Left cardiac atrium (tissue), 4 donors: ENCODE measurements around the gene ZPR1. TPM values are rescaled to one million over a fixed set of nuclear protein-coding genes. Genes with fewer than 3 reads are reported as not detected.
"Not testable (repeated sequence)": the region's sequence is repeated elsewhere in the genome, so short reads cannot be mapped to it uniquely, and the experiment has no call there.

Experiments used
- ATAC-seq, 2 donors: fragments of 200-7000 bp; cut with Tn5 transposase; one replicate each; pipeline ENCODE4 v1.9.1; 2020; ENCODE audit warnings: mild to moderate bottlenecking in 2 of 2, moderate library complexity in 2 of 2
- DNase-seq: peaks from one replicate; pipeline ENCODE4 v3.0.0-alpha.2; 2020
- intact Hi-C, 2 donors: fragments of 100-400 bp; cut with DNase I; formaldehyde crosslinking; loops; one replicate each; pipeline versions ENCODE4 v1.14.1 to v1.15.1; 2022 to 2023
- total RNA-seq, 2 donors: library from RNA; stranded (reverse); fragmentation: NEBNext Ultra II Directional; extraction: Animal tissue kit (Norgen Biotek cat#: 25700); gene quantifications; one replicate each; pipeline ENCODE4 v1.2.1, GENCODE V29; 2021
- donor health status: DM: no; HTN: yes; CAD: no.
- donor health status: DM: no; HTN: yes; CAD: no; lungs with severe emphysema.
- donor health status: DM: yes; HTN: yes; CAD: no.
- donor health status: Dilated cardiomyopathy.

Gene ZPR1
- total RNA-seq, 2 donors from 2014 or later: 23.0 to 33.9 TPM

DNA sequence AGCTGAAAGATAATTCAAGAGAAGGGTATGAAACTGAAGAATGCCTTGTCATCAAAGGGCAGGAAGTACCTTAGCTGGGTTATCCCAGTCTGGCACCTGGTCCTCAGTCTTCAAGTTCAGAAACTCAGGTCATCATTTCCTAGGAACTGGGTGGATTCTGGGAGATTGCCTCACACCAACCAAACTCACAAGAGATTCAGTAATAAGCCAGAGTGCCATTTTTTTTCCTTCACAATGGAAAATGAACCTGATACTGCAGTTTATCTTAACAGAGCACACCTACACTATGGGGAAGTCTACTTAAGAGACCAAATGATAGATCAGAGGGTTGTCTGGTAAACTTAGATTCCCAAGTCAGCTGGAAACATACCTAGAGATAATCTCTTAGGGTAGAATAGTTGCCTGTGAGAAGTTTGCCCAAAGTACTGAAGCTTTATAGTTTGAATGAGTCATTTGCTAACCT, 11.3 kb downstream of the ZPR1 start:
- ATAC-seq (no peak), DNase-seq (no peak)
- intact Hi-C loops: no loop called here

DNA sequence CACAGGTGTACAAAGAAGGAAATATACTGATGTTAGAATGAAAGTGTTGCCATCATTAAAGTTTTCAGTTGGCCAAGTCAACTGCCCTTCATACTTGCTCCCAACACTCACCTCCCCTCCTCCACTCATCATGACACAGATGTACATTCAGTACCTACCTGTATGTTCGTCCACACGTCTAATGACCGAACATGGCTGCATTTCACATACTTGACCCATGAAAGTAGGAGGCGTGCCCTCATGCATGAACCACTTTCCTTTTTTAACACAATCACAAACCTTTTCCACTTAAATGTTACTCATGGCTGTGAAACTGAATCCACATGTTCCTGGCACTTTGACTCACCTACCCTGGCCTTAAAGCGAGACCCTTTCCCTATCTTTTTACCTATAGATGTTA, 11.8 kb downstream of the ZPR1 start:
- DNase-seq (no peak), ATAC-seq (no peak)
- intact Hi-C loops: no loop called here

GRCh38 chr11:116774661-116775060, 13.2 kb downstream of the ZPR1 start:
- ATAC-seq: no peak
- no peak for DNase-seq
- intact Hi-C loops: no loop called here

DNA sequence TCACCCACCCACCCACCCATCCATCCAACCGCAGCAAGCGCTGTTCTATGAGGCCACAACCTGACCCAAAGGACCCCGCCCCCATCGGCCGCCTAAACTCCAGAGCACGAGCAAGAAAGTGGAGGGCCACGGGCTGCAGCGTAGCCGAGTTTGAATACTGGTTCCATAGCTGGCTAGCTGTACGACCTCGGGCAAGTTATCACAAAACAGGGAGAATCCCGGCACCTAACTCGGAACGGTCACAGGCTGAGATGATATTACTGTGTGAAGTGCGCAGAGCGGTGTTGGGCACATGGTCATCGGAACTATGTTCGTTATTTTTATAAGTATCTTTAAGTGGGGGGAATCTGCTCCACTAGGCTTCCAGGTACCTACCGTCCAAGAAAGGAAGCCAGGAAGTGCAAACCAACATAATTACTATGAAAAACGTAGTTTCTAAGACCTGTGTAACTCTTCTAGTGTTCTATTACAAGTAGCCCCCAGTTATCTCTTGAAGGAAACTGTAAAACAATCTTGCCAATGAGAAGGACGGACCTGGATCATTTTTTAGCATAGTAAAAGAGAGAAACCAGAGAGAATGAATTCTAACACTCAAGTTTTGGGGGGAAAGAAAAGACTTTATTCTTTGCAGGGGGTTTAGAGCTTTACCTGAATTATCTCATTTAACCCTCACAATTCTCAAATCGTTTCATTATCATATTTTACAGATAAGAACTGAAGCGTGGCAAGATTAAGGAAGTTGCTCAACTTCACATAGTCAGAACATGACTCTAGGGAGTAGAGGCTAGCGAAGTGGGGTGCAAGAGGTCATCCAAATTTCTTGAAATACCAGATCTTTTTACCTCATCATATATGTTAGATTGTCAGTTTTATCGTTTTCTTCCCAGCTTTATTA, 14.4 kb downstream of the ZPR1 start:
- ATAC-seq: peak; percentile 58 to 73
- intact Hi-C loops: no loop called here
- DNase-seq: no peak

- intact Hi-C loops: no loop called here
Observed at GRCh38 chr11:116772443-116773202, 15.2 kb downstream of the ZPR1 start, which contains the start of gene BUD13. BUD13 (minus strand) TSS chr11:116772987; CDS start chr11:116772964, 23 bp downstream.

DNA sequence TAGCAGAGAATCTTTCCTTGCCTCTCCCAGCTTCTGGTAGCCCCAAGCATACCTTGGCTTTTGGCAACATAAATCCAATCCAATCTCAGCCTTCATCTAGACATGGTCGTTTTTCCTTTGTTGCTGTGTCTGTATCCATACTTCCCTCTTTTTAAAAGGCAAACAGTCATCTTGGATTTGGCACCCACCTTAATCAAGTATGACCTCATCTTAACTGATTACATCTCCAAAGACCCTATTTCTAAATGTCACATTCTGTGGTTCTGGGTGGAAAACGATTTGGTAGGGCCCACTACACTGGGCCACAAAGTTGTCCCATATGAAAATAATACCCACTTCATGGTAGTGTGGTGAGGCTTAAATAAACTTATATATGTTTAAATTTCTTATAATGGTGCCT, 15.9 kb downstream of the ZPR1 start:
- no peak for DNase-seq
- intact Hi-C loops: no loop called here
- no peak for ATAC-seq

More at GRCh38 chr11:116772443-116773202, 15.2 kb downstream of the ZPR1 start, which contains the start of gene BUD13:
- DNase-seq (peak; percentile 92), ATAC-seq (peak; percentile 95 to 96)

DNA sequence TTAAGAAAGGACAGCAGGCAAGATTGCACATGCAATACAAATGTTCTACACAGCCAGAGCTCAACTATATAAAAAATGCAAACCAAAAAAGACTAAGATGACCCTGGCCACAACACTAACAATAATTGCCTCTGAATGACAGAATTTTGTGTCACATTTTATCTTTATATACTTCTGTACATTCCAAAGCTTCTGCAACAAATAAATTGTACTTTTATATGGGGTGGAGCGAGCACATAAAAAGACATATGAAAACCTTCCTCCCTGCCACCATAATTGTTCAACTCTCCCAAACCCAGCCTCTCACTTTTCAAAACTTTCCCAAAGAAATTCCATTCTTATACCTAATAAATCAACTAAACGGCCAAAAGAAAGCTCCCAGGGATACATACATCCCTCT, 25.7 kb downstream of the ZPR1 start:
- intact Hi-C loops: no loop called here
- ATAC-seq (no peak), DNase-seq (no peak)

DNA sequence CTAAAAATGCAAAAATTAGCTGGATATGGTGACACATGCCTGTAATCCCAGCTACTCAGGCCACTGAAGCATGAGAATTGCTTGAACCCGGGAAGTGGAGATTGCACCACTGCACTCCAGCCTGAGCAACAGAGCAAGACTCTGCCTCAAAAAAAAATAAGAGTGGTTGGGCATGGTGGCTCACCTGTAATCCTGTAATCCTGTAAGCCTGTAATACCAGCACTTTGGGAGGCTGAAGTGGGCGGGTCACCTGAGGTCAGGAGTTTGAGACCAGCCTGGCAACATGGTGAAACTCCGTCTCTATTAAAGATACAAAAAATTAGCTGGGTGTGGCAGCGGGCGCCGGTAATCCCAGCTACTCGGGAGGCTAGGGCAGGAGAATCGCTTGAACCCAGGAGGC, 31.8 kb downstream of the ZPR1 start:
- intact Hi-C loops, DNase-seq, ATAC-seq: not testable (repeated sequence)

DNA sequence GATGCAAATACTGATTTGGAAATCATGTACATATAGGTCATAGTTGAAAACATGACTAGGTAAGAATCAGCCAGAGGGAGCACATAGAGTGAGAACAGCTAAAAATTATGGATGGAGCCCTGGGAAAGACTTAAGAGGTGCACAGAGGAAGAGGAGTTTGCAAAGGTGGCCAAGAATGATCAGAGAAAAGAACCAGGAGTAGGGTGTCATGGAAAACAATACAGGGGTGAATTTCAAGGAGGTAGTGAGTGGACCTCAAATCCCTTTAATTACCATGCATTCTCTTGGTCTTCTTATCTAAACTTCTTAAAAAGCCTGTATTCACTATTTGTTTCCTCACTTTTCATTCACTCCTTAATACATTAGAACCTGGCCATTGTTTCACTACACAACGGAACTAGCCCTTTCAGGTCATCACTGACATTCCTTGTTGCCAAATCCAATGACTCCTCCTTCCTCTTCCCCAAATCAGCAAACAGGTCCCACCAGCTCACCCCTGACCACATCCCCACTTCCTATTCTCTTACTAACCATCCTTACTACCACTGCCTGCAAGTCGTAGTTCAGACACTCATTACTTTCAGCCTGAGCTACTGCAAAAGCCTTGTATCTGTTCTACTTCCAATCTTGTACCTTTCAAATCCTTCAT, 37.6 kb downstream of the ZPR1 start:
- intact Hi-C loops: no loop called here
- no peak for DNase-seq
- no peak for ATAC-seq

DNA sequence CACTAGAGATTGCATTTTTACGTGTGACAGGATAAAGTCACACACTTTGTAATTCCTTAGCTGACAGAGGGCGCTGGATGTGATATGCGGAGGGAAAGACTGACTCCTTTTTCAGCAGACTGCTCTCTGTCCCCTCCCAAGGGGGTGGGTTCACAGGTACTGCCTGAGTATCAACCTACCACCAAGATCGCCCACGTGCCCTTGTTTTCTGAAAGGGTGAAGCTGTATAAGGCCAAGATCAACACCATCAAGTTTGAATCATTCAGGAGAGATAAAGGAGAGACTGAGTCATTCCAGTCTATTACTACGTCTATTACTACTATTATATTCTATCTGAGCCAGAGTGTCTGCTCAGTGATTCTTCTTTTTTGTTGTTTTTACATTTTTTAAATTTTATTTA, 45.7 kb downstream of the ZPR1 start:
- ATAC-seq (peak in 1 of 2 donors; percentile 85), DNase-seq (no peak)
- intact Hi-C loops: no loop called here

DNA sequence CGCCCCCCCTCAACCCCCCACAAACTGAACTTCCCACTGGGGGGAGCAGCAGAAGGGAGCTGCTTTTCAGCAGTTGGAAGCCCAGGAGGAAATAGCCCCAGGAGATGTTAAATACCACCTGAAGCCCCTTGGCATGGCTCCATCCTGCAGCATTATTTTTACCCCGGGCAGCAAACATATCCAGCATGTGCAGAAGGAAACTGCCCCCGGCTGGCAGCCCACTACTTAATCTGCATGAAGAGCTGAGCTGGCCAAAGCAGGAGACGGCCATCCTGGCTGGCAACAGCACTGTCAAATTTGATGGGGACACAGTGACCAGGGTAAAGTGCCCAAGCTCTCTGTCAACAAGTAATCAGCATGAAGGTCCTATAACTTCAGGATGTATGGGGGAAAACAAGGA, 47.1 kb downstream of the ZPR1 start:
- intact Hi-C loops: no loop called here
- no peak for DNase-seq
- no peak for ATAC-seq

DNA sequence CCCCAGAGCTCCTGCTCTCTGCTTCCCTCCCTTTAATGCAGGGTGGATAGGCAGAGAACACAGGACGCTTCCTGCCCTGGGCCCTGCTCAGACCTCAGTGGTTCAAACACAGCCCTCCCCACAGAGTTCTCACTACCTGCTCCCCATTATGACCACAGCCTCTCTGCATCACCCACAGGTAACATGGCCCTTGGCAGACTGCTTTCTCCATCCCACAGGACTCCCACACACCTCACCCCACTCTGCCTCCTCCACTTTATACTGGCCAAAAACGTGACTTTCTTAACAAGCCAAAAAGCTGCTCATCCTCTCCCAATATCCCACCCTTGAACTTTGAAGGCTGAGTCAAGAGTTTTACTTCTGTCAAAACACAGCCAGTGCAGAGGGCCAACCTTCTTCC, 48.8 kb downstream of the ZPR1 start:
- intact Hi-C loops: no loop called here
- DNase-seq: no peak
- no peak for ATAC-seq

DNA sequence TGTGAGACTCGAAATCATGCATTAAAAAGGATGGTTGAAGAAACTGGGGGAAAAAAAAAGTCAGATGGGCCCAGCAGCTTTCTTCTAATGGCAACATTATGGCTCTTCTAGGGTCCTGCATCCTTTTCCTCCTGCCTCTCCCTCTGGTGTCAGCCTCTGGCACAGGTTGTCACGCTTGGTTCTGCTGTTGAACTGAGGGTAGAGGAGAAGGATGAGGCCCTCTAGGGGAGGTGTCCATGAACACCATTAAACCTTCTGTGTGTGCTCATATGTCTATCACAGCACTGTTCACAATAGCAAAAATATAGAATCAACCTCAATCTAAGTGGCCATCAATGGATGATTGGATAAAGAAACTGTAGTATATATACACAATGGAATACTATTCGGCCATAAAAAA, 51.1 kb downstream of the ZPR1 start:
- DNase-seq (no peak), ATAC-seq (no peak)
- intact Hi-C loops: no loop called here

DNA sequence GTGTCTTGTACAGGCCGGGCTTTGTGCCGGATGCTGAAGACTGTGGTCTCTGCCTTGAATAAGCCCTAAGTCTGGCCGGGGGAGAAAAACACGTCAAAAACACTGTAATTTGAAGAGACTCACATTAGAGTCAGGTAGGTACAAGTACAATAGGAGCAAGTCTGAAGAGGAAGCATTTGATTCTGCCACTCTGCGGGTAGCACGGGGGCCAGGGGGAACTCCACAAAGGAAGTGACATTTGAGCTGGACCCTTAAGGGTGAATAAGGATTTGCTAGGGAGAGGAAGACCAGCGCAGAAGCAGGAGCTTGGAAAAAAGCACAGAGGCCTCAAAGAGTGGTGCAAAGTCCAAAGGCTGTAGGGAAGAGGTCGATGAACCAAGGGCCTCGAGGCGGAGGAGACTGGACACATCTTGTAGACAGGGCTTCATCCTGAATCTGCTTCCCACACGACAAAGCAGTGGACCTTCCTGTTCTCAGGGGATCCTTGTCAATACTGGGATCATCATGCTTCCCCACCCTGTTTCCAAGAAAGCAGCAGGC, 53.8 kb downstream of the ZPR1 start:
- ATAC-seq: no peak
- intact Hi-C loops: no loop called here
- no peak for DNase-seq

DNA sequence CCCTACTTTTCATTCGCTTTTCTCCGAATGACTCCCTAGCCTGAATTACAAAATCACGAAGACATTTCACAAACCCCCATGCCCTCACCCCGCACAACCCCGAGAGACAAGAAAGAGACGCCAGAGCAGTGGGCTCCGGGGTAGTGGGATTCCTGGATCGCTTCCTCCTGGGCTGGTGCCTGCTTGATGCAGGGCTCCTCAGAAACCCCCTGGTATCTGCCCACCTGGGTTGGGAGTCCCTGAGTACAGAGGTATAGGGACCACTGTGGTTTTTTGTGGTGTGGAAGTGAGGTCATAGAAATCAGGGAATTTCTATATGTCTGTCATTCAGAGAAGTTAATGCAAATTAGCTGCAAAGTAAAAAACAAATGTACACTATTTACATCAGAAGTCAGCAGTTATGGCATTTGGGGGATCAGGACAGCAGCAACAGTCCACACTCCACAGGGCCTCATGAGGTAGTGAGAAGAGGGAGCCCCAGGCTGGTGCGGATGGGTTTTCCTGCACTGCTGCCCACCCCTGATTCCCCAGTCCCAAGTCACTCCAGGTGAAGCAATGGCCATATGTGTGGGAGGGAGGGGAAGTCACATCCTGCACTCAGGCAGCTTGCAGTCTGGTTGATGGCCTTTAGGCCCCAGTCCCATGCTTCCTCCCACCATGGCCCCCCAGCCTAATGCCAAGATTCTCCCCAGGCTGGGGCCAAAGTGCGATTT, 54.6 kb downstream of the ZPR1 start:
- intact Hi-C loops: no loop called here
- ATAC-seq: no peak
- DNase-seq: no peak

- intact Hi-C loops: no loop called here
- DNase-seq (peak; percentile 67), ATAC-seq (peak; percentile 78 to 79)
Observed at GRCh38 chr11:116732271-116733042, 55.4 kb downstream of the ZPR1 start.

- intact Hi-C loops: no loop called here
- ATAC-seq (no peak), DNase-seq (no peak)
Observed at GRCh38 chr11:116731821-116732220, 56.0 kb downstream of the ZPR1 start.

- intact Hi-C loops: no loop called here
- ATAC-seq: peak; percentile 27 to 33
Observed at GRCh38 chr11:116731097-116731761, 56.6 kb downstream of the ZPR1 start.

More at GRCh38 chr11:116731097-116731761, 56.6 kb downstream of the ZPR1 start:
- DNase-seq: no peak
